Glomerular visceral epithelial cell (primary cell): ENCODE results near the gene AACS.

Experiments used
- DNase-seq: peaks from one replicate; pipeline ENCODE4 v3.0.0-alpha.2; 2016; ENCODE audit errors: extremely low spot score

AACS gene

DNA sequence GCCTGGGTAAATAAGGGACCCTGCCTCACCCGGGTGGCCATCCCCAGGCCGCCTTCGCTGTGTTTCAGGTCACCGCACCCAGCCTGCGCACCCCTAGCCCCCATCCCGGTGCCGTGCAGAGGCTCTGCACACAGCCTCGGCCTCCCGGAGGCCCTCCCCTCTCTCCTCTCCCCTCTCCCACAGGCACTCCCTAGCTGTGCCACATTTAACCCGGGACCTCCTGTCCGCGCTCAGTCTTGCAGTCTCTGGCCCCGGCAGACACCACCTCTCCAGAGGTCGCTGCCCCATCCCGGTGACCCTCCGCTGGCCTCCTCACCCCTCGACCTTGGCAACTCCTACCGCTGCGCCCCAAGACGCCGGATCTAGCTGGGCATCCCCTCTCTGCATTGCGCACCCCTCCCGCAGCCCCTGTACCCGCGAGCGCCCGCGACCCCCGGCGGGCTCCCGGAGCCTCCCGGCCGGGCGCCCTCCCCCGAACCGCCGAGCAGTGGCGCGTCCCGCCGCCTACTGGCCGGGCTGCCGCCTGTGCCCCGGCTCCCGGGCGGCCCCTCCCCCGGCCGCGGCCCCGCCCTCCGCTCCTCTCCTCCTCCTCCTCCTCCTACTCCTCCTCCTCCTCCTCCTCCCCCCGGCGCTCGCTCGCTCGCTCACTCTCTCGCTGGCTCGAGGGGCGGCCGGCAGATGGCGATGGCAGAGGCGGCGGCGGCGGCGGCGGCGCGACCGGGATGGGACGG lies 120.7 kb downstream of the AACS start, which contains the start of gene TMEM132B:
TMEM132B (plus strand) TSS at position 647 of the 731 bp plus-strand sequence.
- peak; percentile 81 for DNase-seq

DNA sequence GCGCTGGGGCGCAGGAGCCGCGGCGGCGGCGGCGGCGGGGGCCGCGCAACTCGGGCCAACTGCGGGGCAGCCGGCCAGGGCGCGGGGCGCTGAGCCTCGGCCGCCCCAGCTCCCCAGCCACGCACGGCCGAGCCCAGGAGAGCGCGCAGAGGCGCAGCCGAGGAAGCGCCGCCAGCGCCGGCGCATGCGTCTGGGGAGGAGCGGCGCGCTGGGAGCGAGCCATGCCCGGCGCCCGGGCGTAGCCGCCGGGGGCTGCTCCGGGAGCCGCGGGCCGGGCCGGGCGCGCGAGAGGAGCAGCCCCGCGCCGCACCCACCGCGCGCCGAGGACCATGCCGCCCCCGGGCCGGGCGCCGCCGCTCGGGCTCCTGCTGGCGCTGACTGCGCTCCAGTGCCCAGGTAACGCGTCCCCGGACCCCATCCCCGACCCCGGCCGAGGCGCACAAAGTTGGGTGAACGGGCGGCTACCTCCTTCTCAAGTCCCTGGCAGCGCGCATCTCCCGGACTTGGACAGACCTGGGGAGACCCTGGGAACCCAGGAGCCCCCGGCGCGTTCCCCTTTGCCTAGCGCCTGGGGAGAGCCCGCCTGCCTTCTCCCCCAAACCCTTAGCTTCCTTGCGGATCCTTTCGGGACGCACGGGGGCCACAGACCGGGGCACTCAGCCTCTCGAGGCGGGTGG lies 121.4 kb downstream of the AACS start:
- no peak for DNase-seq

GRCh38 chr12:125187148-125187745 lies 122.0 kb downstream of the AACS start:
- no peak for DNase-seq

DNA sequence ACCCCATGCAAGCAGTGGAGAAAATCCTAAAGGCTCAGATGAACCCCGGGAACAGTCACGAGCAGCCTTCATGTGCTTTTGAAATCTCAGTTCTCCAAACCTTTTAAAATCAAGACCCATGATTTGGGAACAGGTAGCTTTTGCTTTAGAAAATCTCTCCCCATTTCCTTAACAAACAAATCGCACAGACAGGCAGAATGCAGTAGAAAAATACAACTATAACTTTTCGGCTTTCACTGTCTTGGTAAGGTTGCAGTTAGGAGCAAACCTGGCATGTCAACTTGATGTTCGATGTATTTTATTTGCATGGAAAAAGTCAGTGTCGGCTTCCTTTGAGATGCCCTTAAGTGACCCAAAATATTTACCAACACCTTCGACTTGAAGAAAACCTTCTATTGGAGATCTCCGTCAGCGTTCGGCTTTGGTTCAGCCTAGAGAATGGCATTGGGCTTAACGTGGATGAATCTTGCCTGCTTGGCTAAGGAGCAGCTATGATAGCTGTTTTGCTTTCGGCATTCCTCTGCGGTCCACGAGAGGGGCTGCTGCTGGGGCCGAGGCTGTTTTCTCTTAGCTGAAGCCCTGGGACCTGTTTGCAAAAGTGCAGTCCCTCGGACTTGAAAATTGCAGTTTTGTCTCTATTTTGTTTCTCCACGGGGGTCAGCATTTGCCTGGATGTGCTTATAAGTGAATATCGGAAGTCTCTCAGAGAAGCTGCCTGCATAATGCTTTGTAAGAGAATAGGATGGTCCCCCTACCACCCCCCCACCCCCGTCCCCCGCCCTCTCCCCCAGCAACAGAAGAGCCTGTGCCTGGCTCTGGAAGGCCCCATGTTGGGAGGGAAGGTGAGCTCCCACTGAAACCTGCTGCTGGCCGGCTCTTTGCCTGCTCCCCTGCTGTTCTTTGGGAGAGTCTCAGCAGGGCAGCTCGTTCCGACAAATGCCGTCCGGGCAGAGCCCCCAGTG lies 122.8 kb downstream of the AACS start:
- DNase-seq = no peak

- no peak for DNase-seq
Measured at GRCh38 chr12:125189015-125189414, 123.8 kb downstream of the AACS start.

DNA sequence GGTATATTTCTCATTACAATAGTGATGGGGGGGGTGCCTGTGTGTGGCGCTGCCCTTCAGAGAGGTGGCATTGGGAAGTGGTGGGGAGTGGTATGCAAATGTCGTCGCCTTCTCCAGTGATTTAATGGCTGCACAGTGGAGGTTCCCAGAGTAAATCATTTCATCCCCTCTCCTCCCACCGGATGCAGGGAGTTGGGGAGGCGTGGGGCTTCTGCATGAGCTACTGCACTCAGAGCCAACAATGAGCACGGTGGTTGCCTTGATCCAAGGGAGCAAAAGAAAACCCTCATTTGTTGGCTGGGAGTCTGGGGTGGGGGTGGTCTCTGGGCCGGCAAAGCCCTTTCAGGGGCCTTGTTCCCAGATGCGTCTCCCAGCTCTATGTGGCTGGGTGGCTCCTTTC lies 124.3 kb downstream of the AACS start:
- no peak for DNase-seq

DNA sequence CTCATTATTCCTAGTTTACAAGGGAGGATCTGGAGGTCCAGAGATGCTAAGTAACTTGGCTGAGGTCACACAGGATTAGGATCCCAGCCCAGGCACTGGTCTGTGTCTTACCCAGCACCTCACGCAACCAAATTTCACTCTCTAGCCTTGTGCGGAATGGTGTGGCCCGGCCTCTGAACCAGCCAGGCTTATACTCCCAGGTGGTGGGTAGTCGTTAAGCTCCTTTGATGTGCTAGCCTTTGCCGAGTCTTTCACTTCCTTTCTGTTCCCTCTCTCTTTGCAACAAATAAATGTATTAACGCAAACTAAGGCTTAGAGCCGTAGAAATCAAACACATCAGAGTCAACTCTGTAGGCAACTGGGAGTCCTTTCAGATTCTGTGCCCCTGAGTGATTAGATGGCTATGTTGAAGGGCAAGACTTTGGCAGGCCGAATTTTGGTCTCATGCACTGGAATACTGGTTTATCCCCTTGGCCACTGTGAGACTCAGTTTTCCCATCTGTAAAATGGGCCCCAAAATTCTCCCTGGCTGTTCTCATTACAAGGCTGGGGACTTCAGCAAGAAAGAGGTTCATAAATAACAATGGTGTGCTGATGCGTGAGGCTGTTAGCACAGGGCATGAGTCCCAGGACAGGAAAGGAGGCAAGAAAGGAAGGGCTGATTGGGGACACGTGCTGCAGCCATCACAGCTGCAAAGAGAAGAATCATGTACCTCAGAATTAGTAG lies 126.3 kb downstream of the AACS start:
- no peak for DNase-seq

GRCh38 chr12:125192690-125193221 lies 127.5 kb downstream of the AACS start:
- no peak for DNase-seq
